HepG2 (cell line): ENCODE results near the gene HDAC10. TPM values are rescaled to one million over a fixed set of nuclear protein-coding genes. Genes with fewer than 3 reads are reported as not detected.

Source experiments
- BCL6 ChIP-seq: IDR thresholded peaks from 2 replicates; pipeline ENCODE4 v1.6.1; 2016; ENCODE audit warnings: missing genetic modification reagents, missing compliant biosample characterization
- CERS6 ChIP-seq: sonication (generic); formaldehyde crosslinking; IDR thresholded peaks from 2 replicates; pipeline ENCODE4 v1.5.0; 2020; ENCODE audit warnings: missing genetic modification reagents
- HNF4G ChIP-seq, 2 experiments: sonication (generic) in 1 of 2; formaldehyde crosslinking in 1 of 2; IDR thresholded peaks; 2 replicates each; pipeline versions ENCODE4 v1.4.0 to v1.6.1; 2011 to 2020; ENCODE audit warnings: borderline replicate concordance in 2 of 2, low read depth in 2 of 2, mild to moderate bottlenecking in 2 of 2, low read length in 1 of 2, missing genetic modification reagents in 1 of 2, moderate library complexity in 1 of 2
- JARID2 ChIP-seq: sonication (generic); formaldehyde crosslinking; IDR thresholded peaks from 2 replicates; pipeline ENCODE4 v1.8.1; 2023; ENCODE audit warnings: missing genetic modification reagents, inconsistent platforms; ENCODE audit not compliant: insufficient replicate concordance
- KDM4B ChIP-seq: sonication (generic); formaldehyde crosslinking; IDR thresholded peaks from 2 replicates; pipeline ENCODE4 v1.4.0; 2020; ENCODE audit warnings: missing genetic modification reagents
- MYNN ChIP-seq: sonication (generic); formaldehyde crosslinking; IDR thresholded peaks from 2 replicates; pipeline ENCODE4 v1.4.0; 2020; ENCODE audit warnings: mild to moderate bottlenecking, low read depth, missing genetic modification reagents
- POLR2A ChIP-seq, 2 experiments: IDR thresholded peaks; 2 replicates each; pipeline ENCODE4 v1.6.1; 2011; ENCODE audit warnings: low read depth in 2 of 2, low read length in 2 of 2, mild to moderate bottlenecking in 1 of 2, moderate library complexity in 1 of 2; ENCODE audit not compliant: insufficient read depth in 1 of 2
- RFX1 ChIP-seq: fragments of 450-650 bp; IDR thresholded peaks from 2 replicates; pipeline ENCODE4 v1.6.1; 2017
- THYN1 ChIP-seq: sonication (generic); formaldehyde crosslinking; IDR thresholded peaks from 2 replicates; pipeline ENCODE4 v1.8.1; 2023; ENCODE audit warnings: low read depth, mild to moderate bottlenecking, moderate library complexity, missing genetic modification reagents, borderline replicate concordance
- ZBTB1 ChIP-seq: sonication (generic); formaldehyde crosslinking; IDR thresholded peaks from 2 replicates; pipeline ENCODE4 v1.4.0; 2020; ENCODE audit warnings: missing genetic modification reagents, borderline replicate concordance
- ZHX2 ChIP-seq, 2 experiments: sonication (generic) in 1 of 2; formaldehyde crosslinking in 1 of 2; IDR thresholded peaks; 2 replicates each; pipeline versions ENCODE4 v1.6.1 to v1.9.0; 2014 to 2022; ENCODE audit warnings: antibody characterized with exemption in 1 of 2, borderline replicate concordance in 1 of 2, inconsistent platforms in 1 of 2, low read depth in 1 of 2, missing genetic modification reagents in 1 of 2
- ZNF451 ChIP-seq: sonication (generic); formaldehyde crosslinking; IDR thresholded peaks from 2 replicates; pipeline ENCODE4 v1.5.0; 2020; ENCODE audit warnings: mild to moderate bottlenecking, missing genetic modification reagents
- ZNF740 ChIP-seq: sonication (generic); formaldehyde crosslinking; IDR thresholded peaks from 2 replicates; pipeline ENCODE4 v1.4.0; 2020; ENCODE audit warnings: missing genetic modification reagents
- ZNF790 ChIP-seq: sonication (generic); formaldehyde crosslinking; IDR thresholded peaks from 2 replicates; pipeline ENCODE4 v1.8.0; 2022; ENCODE audit warnings: missing genetic modification reagents, mild to moderate bottlenecking, borderline replicate concordance
- polyA plus RNA-seq, 8 experiments: library from polyadenylated mRNA; depleted of rRNA in 3 of 8; stranded (reverse) in 7 of 8; unstranded in 1 of 8; fragments of >200 nt; fragmentation: Illumina TruSeq in 4 of 8; extraction: Trizol in 4 of 8; gene quantifications; 2 replicates each; pipeline versions ENCODE4 v1.2.1 to v1.2.3, GENCODE V29; 2011 to 2016; ENCODE audit warnings: low read depth in 4 of 8, missing spikeins in 1 of 8, mixed read lengths in 1 of 8; ENCODE audit not compliant: insufficient read depth in 1 of 8
- total RNA-seq, 5 experiments: library from RNA; depleted of rRNA; stranded (reverse); fragments of >200 nt; fragmentation: Illumina TruSeq; extraction: Trizol; gene quantifications; 2 replicates each; pipeline ENCODE4 v1.2.3, GENCODE V29; 2016; ENCODE audit warnings: low read depth in 1 of 5
- TF ChIP-seq, protein P1 (sequence below): sonication (generic); formaldehyde crosslinking; IDR thresholded peaks from 2 replicates; pipeline ENCODE4 v1.8.1; 2023; ENCODE audit warnings: missing genetic modification reagents, inconsistent platforms, borderline replicate concordance
- TF ChIP-seq, protein P2 (sequence below): sonication (generic); formaldehyde crosslinking; IDR thresholded peaks from 2 replicates; pipeline ENCODE4 v1.4.0; 2020; ENCODE audit warnings: missing genetic modification reagents

HDAC10 gene
- total and polyA plus RNA-seq, 2 of the 13 experiments (the other 11 are each of a cell fraction or from before 2014, with no cell fraction given) = 13.9 to 14.9 TPM

DNA sequence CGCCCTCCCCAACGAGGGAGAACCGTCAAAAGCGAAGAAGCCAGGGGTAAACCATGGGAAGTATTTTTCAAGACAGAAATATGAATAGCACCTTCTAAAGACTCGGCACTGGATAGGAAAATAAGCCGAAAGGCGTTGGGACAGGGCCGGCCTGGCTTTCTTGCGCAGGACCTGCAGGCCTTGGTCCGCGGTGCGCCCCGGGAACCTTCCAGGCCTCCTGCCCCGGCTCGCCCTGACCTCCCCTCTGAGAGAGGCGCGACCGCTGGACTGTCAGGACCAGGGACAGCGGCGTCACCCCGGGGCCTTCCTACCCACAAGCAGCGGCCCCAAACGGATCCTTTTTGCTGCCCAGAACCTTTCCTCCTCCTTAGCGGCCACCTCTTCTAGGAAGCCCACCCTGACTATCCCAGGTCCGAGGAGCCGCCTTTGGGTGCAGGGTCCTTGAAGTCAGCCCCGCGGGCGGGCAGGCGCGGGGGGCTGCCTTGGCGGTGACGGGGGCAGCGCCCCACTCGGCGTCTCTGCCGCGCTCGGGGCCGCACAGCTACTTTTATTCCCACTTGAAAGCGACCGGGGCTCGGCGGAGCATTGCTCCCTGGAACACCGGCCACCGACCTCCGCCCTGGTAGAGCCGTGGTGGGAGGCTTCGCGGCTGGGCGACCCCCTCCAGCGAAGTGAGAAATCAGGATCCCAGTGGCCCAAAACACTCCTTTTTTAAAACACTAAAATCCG is 19.8 kb upstream of the HDAC10 start (continued):
- TF ChIP-seq, protein P1, sequence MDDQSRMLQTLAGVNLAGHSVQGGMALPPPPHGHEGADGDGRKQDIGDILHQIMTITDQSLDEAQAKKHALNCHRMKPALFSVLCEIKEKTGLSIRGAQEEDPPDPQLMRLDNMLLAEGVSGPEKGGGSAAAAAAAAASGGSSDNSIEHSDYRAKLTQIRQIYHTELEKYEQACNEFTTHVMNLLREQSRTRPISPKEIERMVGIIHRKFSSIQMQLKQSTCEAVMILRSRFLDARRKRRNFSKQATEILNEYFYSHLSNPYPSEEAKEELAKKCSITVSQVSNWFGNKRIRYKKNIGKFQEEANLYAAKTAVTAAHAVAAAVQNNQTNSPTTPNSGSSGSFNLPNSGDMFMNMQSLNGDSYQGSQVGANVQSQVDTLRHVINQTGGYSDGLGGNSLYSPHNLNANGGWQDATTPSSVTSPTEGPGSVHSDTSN = peak; percentile 77; the same call in 1 of the 2 replicates
- TF ChIP-seq MYNN (CRISPR knock-in tag) (no peak), RFX1 (no peak), ZHX2 (IDR thresholded peaks at IDR 0.05; ENCODE audit: low read depth) (no peak), ZHX2 (CRISPR knock-in tag; IDR thresholded peaks at IDR 0.05; ENCODE audit: borderline replicate concordance) (0 out of 2 replicates have a peak, but pooled peaks have one; percentile 49), CERS6 (CRISPR knock-in tag) (no peak), KDM4B (CRISPR knock-in tag) (0 out of 2 replicates have a peak, but pooled peaks have one; percentile 71), POLR2A (IDR thresholded peaks at IDR 0.05; ENCODE audit: insufficient read depth in 1 of 2, low read depth in 2 of 2, low read length in 2 of 2) (no peak), ZNF451 (CRISPR knock-in tag) (0 out of 2 replicates have a peak, but pooled peaks have one; percentile 58), ZBTB1 (CRISPR knock-in tag) (peak; percentile 70; the same call in 1 of the 2 replicates), HNF4G (IDR thresholded peaks at IDR 0.05; ENCODE audit: borderline replicate concordance, low read depth, low read length) (no peak), HNF4G (CRISPR knock-in tag; IDR thresholded peaks at IDR 0.05; ENCODE audit: borderline replicate concordance, low read depth) (no peak), JARID2 (no peak), ZNF740 (CRISPR knock-in tag) (no peak), ZNF790 (CRISPR knock-in tag) (peak; percentile 64; the same call in 1 of the 2 replicates), THYN1 (CRISPR knock-in tag) (no peak), BCL6 (CRISPR knock-in tag) (peak; percentile 55)
- TF ChIP-seq, protein P2, sequence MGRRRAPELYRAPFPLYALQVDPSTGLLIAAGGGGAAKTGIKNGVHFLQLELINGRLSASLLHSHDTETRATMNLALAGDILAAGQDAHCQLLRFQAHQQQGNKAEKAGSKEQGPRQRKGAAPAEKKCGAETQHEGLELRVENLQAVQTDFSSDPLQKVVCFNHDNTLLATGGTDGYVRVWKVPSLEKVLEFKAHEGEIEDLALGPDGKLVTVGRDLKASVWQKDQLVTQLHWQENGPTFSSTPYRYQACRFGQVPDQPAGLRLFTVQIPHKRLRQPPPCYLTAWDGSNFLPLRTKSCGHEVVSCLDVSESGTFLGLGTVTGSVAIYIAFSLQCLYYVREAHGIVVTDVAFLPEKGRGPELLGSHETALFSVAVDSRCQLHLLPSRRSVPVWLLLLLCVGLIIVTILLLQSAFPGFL (CRISPR knock-in tag) = no peak
- TF ChIP-seq, all 625 proteins: peak for 273
